Measurements from ENCODE around the gene URGCP.

URGCP gene

DNA sequence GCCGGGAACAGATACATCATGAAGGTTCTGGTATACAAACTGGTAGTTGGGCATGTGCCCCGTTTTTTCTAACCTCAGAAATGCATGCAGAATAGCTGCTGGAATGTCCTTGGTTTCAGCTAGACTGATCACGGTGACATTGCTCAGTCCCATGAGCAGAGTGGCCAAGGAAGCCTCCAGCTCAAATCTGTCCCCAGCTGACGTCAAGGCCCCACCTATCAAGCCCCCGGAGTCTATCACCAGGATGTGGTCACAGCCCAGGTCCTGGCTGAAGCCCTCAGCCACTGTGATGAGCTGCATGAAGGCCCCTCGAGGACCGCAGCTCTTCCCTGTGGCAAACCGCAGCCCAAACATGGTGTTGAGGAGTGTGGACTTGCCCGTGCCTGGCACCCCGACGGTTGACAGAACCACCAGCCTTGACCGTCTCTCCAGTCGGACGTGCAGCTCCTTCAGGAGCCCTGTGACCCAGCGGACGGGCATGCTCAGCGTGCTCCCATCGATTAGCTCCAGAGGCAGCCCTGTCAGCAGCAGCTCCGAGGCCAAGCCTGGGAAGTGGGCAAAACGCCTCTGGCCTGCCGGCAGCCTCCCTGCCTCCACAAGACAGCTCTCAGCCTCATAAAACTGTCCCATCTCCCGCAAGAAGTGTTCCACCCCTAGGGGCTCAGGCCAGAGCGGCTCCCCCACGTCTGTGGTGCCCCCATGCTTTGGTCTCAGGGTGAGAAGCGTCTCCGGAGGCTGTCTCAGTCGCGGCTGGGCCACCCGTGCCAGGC is 29.2 kb downstream of the URGCP start:
- DNase-seq (ENCODE audit: low read depth) = no peak
- no peak overlapping the region for H3K4me3 ChIP-seq (ENCODE audit: low read depth, low read length)

DNA sequence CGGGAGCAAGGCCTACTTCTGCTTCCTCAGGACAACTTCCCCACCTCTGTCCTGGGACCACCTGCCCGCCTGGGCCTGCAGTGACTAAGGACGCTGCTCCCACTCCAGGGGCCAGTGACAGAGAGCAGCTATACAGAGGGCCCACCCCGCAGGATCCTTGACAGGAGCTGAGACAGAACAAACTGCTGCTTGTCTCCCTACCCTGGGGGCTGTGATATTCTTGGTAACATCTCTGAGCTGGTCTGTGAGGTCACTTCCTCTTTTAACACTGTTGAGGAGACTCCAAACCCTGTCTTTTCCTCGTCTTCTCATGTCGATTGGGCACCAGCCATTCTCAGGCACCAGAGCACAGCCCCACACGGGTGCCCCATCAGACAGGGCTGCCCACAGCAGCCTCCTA is 30.2 kb downstream of the URGCP start:
- no peak for DNase-seq (ENCODE audit: low read depth)
- no peak overlapping the region for H3K4me3 ChIP-seq (ENCODE audit: low read depth, low read length)

GRCh38 chr7:43873300-43873699 is 33.1 kb downstream of the URGCP start:
- DNase-seq (ENCODE audit: low read depth) = peak; percentile 73
- no peak overlapping the region for H3K4me3 ChIP-seq (ENCODE audit: low read depth, low read length)

GRCh38 chr7:43872406-43873110 is 33.8 kb downstream of the URGCP start:
- no peak overlapping the region for H3K4me3 ChIP-seq (ENCODE audit: low read depth, low read length)

GRCh38 chr7:43871064-43871463 is 35.3 kb downstream of the URGCP start:
- H3K4me3 ChIP-seq (ENCODE audit: low read depth, low read length) = no peak overlapping the region
- DNase-seq (ENCODE audit: low read depth) = no peak

More at GRCh38 chr7:43872406-43873110, 33.8 kb downstream of the URGCP start:
- peak; percentile 83 for DNase-seq (ENCODE audit: low read depth)

DNA sequence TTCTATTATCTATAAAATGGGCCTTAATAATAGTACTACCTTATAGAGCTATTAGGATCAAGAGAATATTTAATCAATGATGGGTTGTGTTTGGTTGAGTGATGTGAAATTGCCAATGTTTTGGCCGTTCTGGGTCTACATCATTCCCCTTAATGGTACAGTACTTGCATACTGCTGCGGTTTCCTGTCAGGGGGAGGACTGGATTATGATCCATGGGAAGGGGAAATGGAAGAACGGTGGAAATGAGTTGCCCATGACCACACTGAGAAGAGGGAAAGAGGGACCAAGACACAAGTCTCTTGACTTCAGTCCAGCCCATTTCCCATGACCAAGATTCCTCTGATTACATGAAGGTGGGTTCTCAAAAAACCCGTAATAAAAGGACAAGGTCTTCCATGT is 36.1 kb downstream of the URGCP start:
- no peak for DNase-seq (ENCODE audit: low read depth)
- H3K4me3 ChIP-seq (ENCODE audit: low read depth, low read length) = peak overlapping the region; percentile 70

DNA sequence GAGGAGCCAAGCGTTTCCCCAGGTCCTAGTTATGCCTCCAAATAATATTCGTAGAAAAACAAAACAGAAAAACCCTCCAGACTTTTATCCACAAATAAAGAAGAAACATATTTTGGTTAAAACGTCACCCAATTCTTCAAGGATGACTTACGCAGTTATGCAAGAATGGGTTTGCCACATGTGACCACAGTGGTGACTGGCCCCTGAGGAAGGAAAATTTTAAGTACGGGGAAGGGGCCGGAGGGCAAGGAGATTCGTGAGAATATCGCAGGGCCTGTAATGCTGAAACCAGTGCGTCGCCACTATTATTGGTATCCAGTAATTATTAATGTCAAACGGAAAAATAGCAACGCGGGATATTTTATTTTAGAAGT is 36.5 kb downstream of the URGCP start:
- DNase-seq (ENCODE audit: low read depth) = peak; percentile 87
- peak overlapping the region; percentile 70 for H3K4me3 ChIP-seq (ENCODE audit: low read depth, low read length)

DNA sequence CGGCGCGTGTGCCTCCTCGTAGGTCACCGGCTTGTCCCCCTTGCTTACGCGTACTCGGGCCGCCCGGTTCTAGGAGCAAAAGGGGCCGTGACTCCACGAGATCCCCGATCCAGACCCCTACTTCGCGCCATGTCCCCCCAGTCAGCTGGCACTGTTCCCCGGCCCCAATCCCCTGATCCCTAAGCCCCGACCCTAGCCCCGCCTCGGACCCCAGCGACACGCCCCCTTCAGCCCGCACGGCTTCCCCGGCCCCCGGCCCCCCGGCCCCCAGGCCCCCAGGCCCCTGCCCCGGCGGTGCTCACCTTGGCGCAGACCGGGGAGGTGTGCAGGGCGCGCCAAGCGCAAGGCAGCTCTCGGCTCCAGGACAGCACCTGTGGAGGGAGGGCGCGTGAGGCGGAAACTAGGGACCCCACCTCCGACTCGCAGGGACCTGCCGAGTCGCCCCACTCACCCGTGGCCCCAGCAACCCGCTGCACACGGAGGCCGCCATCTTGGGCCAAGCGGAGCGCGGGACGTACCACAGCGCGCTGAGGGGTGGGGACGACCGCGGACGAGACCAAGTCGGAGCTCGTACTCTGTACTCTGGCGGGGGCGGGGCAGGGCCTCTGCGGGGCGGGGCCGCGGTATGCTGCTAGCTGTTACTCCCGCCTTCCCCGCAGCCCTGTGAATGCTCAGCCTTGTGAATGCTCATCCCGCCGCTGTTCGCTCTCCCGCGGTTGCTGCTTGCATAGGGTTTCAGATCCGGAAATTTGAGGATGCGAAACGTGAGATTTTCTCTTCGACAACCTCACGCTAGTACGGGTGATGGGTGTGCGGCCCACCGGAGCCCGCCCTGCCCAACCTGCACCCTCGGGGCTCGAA is 37.2 kb downstream of the URGCP start, which contains the start of gene MRPS24:
Gene MRPS24 (minus strand): TSS at position 512 of the 861 bp plus-strand sequence. CDS start 22 bp downstream, at position 490.
- peak within 1 kb of the TSS; percentile 70 for H3K4me3 ChIP-seq (ENCODE audit: low read depth, low read length)
- peak; percentile 90 for DNase-seq (ENCODE audit: low read depth)

DNA sequence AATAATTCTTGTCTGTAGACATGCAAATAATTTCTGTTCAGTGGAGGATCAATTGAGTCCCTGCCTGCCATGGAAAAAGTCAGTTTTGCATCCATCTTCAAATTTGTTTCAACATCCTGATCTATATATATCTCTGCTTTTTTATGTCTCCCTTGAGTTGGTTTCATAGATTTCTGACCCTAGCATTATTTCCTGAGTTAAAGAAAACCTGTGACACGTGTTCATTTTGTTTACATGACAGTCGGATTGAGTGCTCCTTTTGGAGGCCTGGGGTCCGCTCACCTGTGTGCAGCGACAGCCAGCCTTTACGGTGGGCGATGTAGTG is 37.8 kb downstream of the URGCP start:
- DNase-seq (ENCODE audit: low read depth) = no peak
- peak overlapping the region; percentile 70 for H3K4me3 ChIP-seq (ENCODE audit: low read depth, low read length)

- no peak for DNase-seq (ENCODE audit: low read depth)
- H3K4me3 ChIP-seq (ENCODE audit: low read depth, low read length) = peak overlapping the region; percentile 70
These were observed 38.2 kb downstream of the URGCP start for GRCh38 chr7:43868181-43868580.

GRCh38 chr7:43865277-43865676 is 41.1 kb downstream of the URGCP start:
- DNase-seq (ENCODE audit: low read depth) = no peak
- no peak overlapping the region for H3K4me3 ChIP-seq (ENCODE audit: low read depth, low read length)

DNA sequence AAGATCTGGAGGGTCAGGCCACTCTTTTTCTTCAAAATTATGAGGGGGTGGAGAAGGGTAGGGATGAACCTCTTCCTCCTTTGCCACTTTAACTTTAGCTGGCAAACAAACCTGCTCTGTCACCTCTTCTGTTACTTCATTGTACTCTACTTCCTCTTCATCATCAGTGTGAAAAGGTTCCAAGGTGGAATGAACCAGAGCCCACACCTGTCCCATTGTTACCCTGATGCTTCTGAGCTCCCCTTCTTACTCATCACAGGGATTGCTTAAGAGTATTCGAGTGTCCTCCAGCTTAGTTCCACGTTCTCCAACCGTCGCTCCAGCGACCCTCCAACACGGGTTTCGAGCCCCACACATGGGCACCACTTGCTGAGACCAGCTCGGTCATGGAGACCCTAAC is 42.3 kb downstream of the URGCP start:
- no peak for DNase-seq (ENCODE audit: low read depth)
- H3K4me3 ChIP-seq (ENCODE audit: low read depth, low read length) = no peak overlapping the region

- DNase-seq (ENCODE audit: low read depth) = no peak
- no peak overlapping the region for H3K4me3 ChIP-seq (ENCODE audit: low read depth, low read length)
These were observed 49.4 kb downstream of the URGCP start for GRCh38 chr7:43856996-43857395.

- H3K4me3 ChIP-seq (ENCODE audit: low read depth, low read length) = no peak overlapping the region
- DNase-seq (ENCODE audit: low read depth) = no peak
These were observed 50.1 kb downstream of the URGCP start for GRCh38 chr7:43856316-43856715.

GRCh38 chr7:43855176-43855575 is 51.2 kb downstream of the URGCP start:
- no peak for DNase-seq (ENCODE audit: low read depth)
- H3K4me3 ChIP-seq (ENCODE audit: low read depth, low read length) = no peak overlapping the region

GRCh38 chr7:43851805-43852204 is 54.6 kb downstream of the URGCP start:
- H3K4me3 ChIP-seq (ENCODE audit: low read depth, low read length) = no peak overlapping the region
- no peak for DNase-seq (ENCODE audit: low read depth)

DNA sequence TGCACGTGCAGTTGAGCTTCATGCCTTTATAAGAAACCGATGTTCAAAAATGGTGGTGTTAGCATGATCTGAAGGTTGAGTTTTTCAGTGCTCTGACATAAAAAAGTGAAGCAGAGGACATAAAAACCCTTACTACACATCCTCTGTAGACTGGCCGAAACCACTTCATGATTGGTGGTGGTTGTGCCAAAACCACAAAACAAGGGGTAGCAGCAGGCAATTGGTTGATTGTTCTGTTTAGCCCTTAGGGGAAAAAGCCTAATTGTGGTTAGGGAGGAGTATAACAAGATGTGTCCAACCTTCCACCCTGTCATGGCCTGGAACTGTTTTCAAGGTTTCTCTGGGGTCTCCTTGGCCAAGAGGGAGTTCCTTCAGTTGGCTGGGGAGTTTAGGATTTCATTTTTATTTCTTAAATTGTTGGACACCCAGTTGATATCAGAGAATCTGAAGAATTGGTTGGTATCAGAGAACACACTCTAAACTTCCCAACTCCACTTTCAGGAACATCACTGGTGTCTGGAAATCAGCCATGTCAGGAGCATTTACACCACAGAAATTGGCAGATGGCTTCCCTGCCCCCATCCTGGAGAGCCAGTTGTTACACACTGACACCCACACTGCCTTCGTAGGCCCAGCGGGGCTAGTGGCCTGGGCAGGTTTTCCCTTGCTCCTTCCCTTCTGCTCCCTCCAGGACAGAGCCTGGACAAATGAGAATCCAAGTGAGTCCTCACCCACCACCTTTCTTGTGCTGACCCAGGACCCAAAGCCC is 55.9 kb downstream of the URGCP start:
- no peak overlapping the region for H3K4me3 ChIP-seq (ENCODE audit: low read depth, low read length)
- DNase-seq (ENCODE audit: low read depth) = no peak

- DNase-seq (ENCODE audit: low read depth) = no peak
- no peak overlapping the region for H3K4me3 ChIP-seq (ENCODE audit: low read depth, low read length)
These were observed 57.3 kb downstream of the URGCP start for GRCh38 chr7:43849047-43849446.

DNA sequence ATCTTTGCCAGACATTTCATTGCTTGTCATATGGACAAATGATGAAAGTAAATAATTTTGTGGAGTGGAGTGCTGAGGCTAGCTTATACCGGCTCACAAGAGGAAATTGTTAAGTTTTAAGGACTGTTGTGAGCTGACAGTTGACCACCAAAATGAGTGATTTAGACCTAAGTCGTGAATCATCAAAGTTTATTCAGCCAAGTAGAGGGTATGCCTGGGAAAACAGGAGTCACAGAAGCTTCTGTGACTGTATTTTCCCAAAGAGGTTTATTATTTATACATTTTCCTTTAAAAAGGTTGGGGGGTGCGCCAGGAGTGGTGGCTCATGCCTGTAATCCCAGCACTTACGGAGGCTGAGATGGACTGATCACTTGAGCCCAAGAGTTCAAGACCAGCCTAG is 58.9 kb downstream of the URGCP start:
- DNase-seq (ENCODE audit: low read depth) = no peak
- no peak overlapping the region for H3K4me3 ChIP-seq (ENCODE audit: low read depth, low read length)
